ENCODE results near the gene FBXO31.

- TF ChIP-seq, protein P1, sequence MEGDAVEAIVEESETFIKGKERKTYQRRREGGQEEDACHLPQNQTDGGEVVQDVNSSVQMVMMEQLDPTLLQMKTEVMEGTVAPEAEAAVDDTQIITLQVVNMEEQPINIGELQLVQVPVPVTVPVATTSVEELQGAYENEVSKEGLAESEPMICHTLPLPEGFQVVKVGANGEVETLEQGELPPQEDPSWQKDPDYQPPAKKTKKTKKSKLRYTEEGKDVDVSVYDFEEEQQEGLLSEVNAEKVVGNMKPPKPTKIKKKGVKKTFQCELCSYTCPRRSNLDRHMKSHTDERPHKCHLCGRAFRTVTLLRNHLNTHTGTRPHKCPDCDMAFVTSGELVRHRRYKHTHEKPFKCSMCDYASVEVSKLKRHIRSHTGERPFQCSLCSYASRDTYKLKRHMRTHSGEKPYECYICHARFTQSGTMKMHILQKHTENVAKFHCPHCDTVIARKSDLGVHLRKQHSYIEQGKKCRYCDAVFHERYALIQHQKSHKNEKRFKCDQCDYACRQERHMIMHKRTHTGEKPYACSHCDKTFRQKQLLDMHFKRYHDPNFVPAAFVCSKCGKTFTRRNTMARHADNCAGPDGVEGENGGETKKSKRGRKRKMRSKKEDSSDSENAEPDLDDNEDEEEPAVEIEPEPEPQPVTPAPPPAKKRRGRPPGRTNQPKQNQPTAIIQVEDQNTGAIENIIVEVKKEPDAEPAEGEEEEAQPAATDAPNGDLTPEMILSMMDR (IDR thresholded peaks at IDR 0.05): no peak
- TF ChIP-seq POLR2A (IDR thresholded peaks at IDR 0.05) (no peak), POLR2AphosphoS5 (IDR thresholded peaks at IDR 0.05; ENCODE audit: insufficient read depth in 1 of 2, low read depth in 1 of 2) (no peak)
Measured at GRCh38 chr16:87288753-87289362, 94.7 kb downstream of the FBXO31 start.
